Measurements from ENCODE around the gene TRAPPC10. TPM values are rescaled to one million over a fixed set of nuclear protein-coding genes. Genes with fewer than 3 reads are reported as not detected.

The TRAPPC10 gene
- total RNA-seq, 2 donors from 2014 or later, result 46.6 to 50.2 TPM

DNA sequence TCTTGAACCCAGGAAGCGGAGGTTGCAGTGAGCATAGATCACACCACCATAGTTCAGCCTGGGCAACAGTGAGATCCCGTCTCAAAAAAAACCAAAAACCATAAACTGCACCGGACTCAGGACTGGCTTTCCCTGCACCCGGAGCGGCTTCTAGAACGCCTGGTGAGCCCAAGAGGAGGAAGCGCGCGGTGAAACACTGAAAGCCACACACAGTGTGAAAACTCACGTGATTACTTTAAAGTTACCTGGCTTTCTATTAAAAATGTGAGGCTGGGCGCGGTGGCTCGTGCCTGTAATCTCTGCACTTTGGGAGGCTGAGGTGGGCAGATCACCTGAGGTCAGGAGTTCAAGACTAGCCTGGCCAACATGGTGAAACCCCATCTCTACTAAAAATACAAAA lies 7.0 kb upstream of the TRAPPC10 start:
- Histone ChIP-seq H3K36me3 (no peaks in the 10 kb centered on the region), H3K27ac (no peak overlapping the region), H3K4me3 (no peak overlapping the region), H3K9ac (ENCODE audit: low read depth in 2 of 2, low read length in 2 of 2) (no peak overlapping the region), H3K9me3 (no peaks in the 10 kb centered on the region), H3K27me3 (no peaks in the 10 kb centered on the region), H3K4me1 (no peaks in the 10 kb centered on the region)
- TF ChIP-seq, protein P1, sequence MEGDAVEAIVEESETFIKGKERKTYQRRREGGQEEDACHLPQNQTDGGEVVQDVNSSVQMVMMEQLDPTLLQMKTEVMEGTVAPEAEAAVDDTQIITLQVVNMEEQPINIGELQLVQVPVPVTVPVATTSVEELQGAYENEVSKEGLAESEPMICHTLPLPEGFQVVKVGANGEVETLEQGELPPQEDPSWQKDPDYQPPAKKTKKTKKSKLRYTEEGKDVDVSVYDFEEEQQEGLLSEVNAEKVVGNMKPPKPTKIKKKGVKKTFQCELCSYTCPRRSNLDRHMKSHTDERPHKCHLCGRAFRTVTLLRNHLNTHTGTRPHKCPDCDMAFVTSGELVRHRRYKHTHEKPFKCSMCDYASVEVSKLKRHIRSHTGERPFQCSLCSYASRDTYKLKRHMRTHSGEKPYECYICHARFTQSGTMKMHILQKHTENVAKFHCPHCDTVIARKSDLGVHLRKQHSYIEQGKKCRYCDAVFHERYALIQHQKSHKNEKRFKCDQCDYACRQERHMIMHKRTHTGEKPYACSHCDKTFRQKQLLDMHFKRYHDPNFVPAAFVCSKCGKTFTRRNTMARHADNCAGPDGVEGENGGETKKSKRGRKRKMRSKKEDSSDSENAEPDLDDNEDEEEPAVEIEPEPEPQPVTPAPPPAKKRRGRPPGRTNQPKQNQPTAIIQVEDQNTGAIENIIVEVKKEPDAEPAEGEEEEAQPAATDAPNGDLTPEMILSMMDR (IDR thresholded peaks at IDR 0.05), result no peak
- DNase-seq, result no peak
- intact Hi-C loops (cut with DNase I), result no loop called here

DNA sequence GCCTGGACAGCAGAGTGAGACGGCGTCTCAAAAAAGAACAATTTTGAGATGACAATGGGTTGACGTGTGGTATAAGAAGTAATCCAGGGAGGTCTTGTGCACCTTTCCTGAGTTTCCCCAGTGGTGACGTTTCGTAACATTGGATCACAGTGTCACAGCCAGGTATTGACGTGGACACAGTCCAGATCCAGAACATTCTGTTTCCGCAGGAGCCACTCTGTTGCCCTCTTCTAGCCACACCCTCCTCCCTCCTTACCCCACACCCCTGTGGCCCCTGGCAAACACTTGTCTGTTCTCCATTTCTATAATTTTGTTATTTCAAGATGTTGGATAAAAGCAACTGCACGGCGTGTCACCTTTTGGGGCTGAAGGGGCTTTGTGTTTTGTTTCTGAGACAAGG lies 6.5 kb upstream of the TRAPPC10 start:
- intact Hi-C loops (cut with DNase I), result no loop called here
- DNase-seq, result no peak

DNA sequence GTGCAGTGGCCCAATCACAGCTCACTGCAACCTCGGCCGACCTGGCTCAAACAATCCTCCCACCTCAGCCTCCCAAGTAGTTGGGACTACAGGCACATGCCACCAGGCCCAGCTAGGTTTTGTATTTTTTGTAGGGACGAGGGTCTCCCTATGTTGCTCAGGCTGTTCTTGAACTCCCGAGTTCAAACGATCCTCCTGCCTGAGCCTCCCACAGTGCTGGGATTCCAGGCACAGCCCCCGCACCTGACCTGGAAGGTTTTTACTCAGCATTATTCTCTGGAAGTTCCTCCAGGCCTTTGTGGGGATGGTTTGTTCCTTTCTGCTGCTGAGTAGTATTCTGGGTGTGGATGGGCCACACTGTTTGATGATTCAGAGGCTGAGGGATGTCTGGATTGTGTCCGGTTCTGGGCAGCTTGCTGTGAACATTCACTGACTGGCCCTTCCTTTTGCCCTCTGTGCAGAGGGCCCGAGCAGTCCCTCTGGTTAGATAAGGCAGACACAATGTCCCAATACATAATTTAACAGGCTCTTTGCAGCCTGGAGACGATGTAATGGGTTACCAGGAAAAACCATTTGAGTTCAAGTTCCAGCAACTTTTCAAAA lies 6.0 kb upstream of the TRAPPC10 start:
- Histone ChIP-seq H3K27me3 (no peaks in the 10 kb centered on the region), H3K4me1 (no peaks in the 10 kb centered on the region), H3K36me3 (no peaks in the 10 kb centered on the region), H3K9ac (ENCODE audit: low read depth in 2 of 2, low read length in 2 of 2) (no peak overlapping the region), H3K27ac (no peak overlapping the region), H3K9me3 (no peaks in the 10 kb centered on the region), H3K4me3 (no peak overlapping the region)
- TF ChIP-seq, protein P1 (IDR thresholded peaks at IDR 0.05), result no peak
- intact Hi-C loops (cut with DNase I), result no loop called here
- DNase-seq, result no peak

More for the DNA sequence above, 6.5 kb upstream of the TRAPPC10 start:
- Histone ChIP-seq H3K9ac (ENCODE audit: low read depth in 2 of 2, low read length in 2 of 2) (no peak overlapping the region), H3K9me3 (no peaks in the 10 kb centered on the region), H3K36me3 (no peaks in the 10 kb centered on the region), H3K27me3 (no peaks in the 10 kb centered on the region), H3K4me1 (no peaks in the 10 kb centered on the region), H3K4me3 (no peak overlapping the region), H3K27ac (no peak overlapping the region)
- TF ChIP-seq, protein P1 (IDR thresholded peaks at IDR 0.05), result no peak

DNA sequence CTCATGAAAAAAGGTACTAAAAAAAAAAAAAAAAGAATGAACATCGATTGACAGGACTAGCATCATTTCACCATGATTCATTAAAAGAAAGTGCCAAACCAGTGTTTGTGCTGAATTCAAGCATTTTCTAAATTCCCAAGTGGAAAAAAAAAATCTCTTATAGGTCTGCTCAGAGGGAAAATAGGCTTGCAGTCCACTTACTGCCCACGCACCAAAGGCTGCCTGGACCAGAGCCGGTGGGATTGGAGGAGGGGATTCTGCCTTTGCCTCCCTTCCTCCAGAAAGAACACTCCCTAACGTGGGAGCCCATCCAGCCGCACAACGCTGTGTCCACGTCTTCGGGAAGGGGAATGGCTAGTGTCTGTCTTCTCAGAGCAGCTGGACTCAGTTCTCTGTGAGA lies 5.5 kb upstream of the TRAPPC10 start:
- intact Hi-C loops (cut with DNase I), result no loop called here
- no peak overlapping the region for H3K27ac ChIP-seq
- DNase-seq, result no peak
- no peak overlapping the region for H3K4me3 ChIP-seq
- H3K4me1 ChIP-seq, result no peaks in the 10 kb centered on the region
- no peaks in the 10 kb centered on the region for H3K36me3 ChIP-seq
- H3K27me3 ChIP-seq, result no peaks in the 10 kb centered on the region
- TF ChIP-seq, protein P1 (IDR thresholded peaks at IDR 0.05), result no peak
- H3K9ac ChIP-seq (ENCODE audit: low read depth in 2 of 2, low read length in 2 of 2), result no peak overlapping the region
- no peaks in the 10 kb centered on the region for H3K9me3 ChIP-seq

DNA sequence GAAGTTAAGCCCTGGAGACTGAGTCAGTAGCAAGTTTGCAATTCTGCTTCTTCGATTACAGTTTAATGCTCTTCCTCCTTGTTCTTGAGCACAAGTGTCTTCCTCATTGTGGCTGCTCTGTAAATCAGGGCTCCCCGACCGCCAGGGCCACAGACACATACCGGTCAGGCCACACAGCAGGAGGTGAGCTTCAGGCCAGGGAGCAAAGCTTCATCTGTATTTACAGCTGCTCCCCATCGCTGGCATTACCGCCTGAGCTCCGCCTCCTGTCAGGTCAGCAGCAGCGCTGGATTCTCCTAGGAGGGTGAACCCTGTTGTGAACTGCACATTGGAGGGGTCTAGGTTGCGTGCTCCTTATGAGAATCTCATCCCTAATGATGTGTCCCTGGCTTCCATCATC lies 1.7 kb upstream of the TRAPPC10 start:
- no peak for DNase-seq
- Histone ChIP-seq H3K27me3 (no peaks in the 10 kb centered on the region), H3K4me3 (no peak overlapping the region), H3K9ac (ENCODE audit: low read depth in 2 of 2, low read length in 2 of 2) (no peak overlapping the region), H3K9me3 (no peaks in the 10 kb centered on the region), H3K4me1 (peaks cover 11% of the 10 kb centered on the region), H3K36me3 (no peaks in the 10 kb centered on the region), H3K27ac (no peak overlapping the region)
- intact Hi-C loops (cut with DNase I), result no loop called here
- TF ChIP-seq, protein P1 (IDR thresholded peaks at IDR 0.05), result no peak
